K562 (cell line): ENCODE results near the gene NR1H2. TPM values are rescaled to one million over a fixed set of nuclear protein-coding genes. Genes with fewer than 3 reads are reported as not detected.

Source experiments
- ARID1B ChIP-seq: fragments of 450-650 bp; IDR thresholded peaks from 2 replicates; pipeline ENCODE4 v1.6.1; 2016; ENCODE audit warnings: antibody characterized with exemption, mild to moderate bottlenecking, inconsistent platforms
- ARID4B ChIP-seq: sonication (generic); formaldehyde crosslinking; IDR thresholded peaks from 2 replicates; pipeline ENCODE4 v1.8.0; 2022; ENCODE audit warnings: mild to moderate bottlenecking, missing genetic modification reagents
- CAMTA2 ChIP-seq: fragments of 250-450 bp; sonication (Bioruptor Pico); conservative IDR thresholded peaks from 2 replicates; pipeline ENCODE4 v1.5.1; 2022
- CBX3 ChIP-seq, 2 experiments: IDR thresholded peaks; 1 replicate in 1 of 2; 2 replicates in 1 of 2; pipeline ENCODE4 v1.6.1; 2012; ENCODE audit warnings: inconsistent platforms in 2 of 2, low read length in 2 of 2, borderline replicate concordance in 1 of 2, control low read depth in 1 of 2
- POLR2G ChIP-seq: fragments of 200-400 bp; formaldehyde crosslinking; IDR thresholded peaks from 2 replicates; pipeline ENCODE4 v1.6.1; 2017; ENCODE audit warnings: low read depth, mild to moderate bottlenecking, antibody characterized with exemption, low read length, moderate library complexity
- POLR3A ChIP-seq: IDR thresholded peaks from 2 replicates; pipeline ENCODE4 v1.6.1; 2011; ENCODE audit warnings: borderline replicate concordance, mild to moderate bottlenecking, moderate library complexity; ENCODE audit not compliant: insufficient read length, insufficient read depth; ENCODE audit errors: extremely low read depth
- SIRT6 ChIP-seq: IDR thresholded peaks from one replicate; pipeline ENCODE4 v1.6.1; 2012; ENCODE audit warnings: low read depth, mild to moderate bottlenecking, control low read depth, inconsistent platforms, low read length, moderate library complexity
- SMARCA5 ChIP-seq: fragments of 450-650 bp; IDR thresholded peaks from 2 replicates; pipeline ENCODE4 v1.6.1; 2016
- SMARCC2 ChIP-seq: fragments of 450-650 bp; IDR thresholded peaks from 2 replicates; pipeline ENCODE4 v1.6.1; 2017; ENCODE audit warnings: antibody characterized with exemption, moderate library complexity, mild to moderate bottlenecking, low read depth
- SRSF3 ChIP-seq: fragments of 200-400 bp; formaldehyde crosslinking; IDR thresholded peaks from 2 replicates; pipeline ENCODE4 v1.6.1; 2016; ENCODE audit warnings: mild to moderate bottlenecking, low read length, moderate library complexity; ENCODE audit not compliant: insufficient read depth
- TBP ChIP-seq: optimal IDR thresholded peaks from 2 replicates; pipeline ENCODE3; 2011; ENCODE audit warnings: low read depth, low read length, improper control_type of control experiment
- TEAD4 ChIP-seq, 2 experiments: sonication (generic) in 1 of 2; formaldehyde crosslinking in 1 of 2; IDR thresholded peaks; 2 replicates each; pipeline versions ENCODE4 v1.6.1 to v1.8.0; 2012 to 2022; ENCODE audit warnings: borderline replicate concordance in 1 of 2, inconsistent platforms in 1 of 2, low read length in 1 of 2, mild to moderate bottlenecking in 1 of 2, missing genetic modification reagents in 1 of 2
- TGIF2 ChIP-seq: sonication (generic); formaldehyde crosslinking; IDR thresholded peaks from 2 replicates; pipeline ENCODE4 v1.8.1; 2022; ENCODE audit warnings: mild to moderate bottlenecking, missing genetic modification reagents, moderate library complexity
- THRB ChIP-seq: fragments of 450-650 bp; formaldehyde crosslinking; conservative IDR thresholded peaks from 2 replicates; pipeline ENCODE4 v1.4.0; 2022; ENCODE audit warnings: mild to moderate bottlenecking, missing genetic modification characterization
- polyA plus RNA-seq, 8 experiments: library from polyadenylated mRNA; depleted of rRNA in 4 of 8; stranded (reverse) in 5 of 8; unstranded in 3 of 8; fragments of >200 nt; fragmentation: Nextera tagmentation in 2 of 8; fragmentation: Illumina TruSeq in 1 of 8; extraction: Ambion mirVana in 2 of 8; extraction: Trizol in 1 of 8; gene quantifications; 2 replicates each; pipeline versions ENCODE4 v1.2.1 to v1.2.3, GENCODE V29; 2011 to 2014; ENCODE audit warnings: inconsistent platforms in 1 of 8, missing spikeins in 1 of 8
- total RNA-seq, 7 experiments: library from RNA; depleted of rRNA in 6 of 7; stranded (reverse); fragments of >200 nt in 6 of 7; fragmentation: Illumina TruSeq in 2 of 7; extraction: Trizol in 2 of 7; gene quantifications; 2 replicates each; pipeline versions ENCODE4 v1.2.1 to v1.2.3, GENCODE V29; 2011 to 2021; ENCODE audit warnings: low replicate concordance in 1 of 7
- TF ChIP-seq, protein P1 (sequence below): sonication (generic); formaldehyde crosslinking; IDR thresholded peaks from 2 replicates; pipeline ENCODE4 v1.8.0; 2022; ENCODE audit warnings: mild to moderate bottlenecking, missing genetic modification reagents
- TF ChIP-seq, protein P2 (sequence below): fragments of 450-650 bp; IDR thresholded peaks from 2 replicates; pipeline ENCODE4 v1.6.1; 2014; ENCODE audit warnings: low read depth, mild to moderate bottlenecking, moderate library complexity, borderline replicate concordance
- TF ChIP-seq, protein P3 (sequence below): sonication (generic); formaldehyde crosslinking; IDR thresholded peaks from 2 replicates; pipeline ENCODE4 v1.8.1; 2022; ENCODE audit warnings: missing genetic modification reagents

NR1H2 gene
- total and polyA plus RNA-seq, 9 of the 15 experiments (the other 6 are each of a cell fraction or from before 2014, with no cell fraction given) = 0.11 to 73.8 (median 24.0) TPM

GRCh38 chr19:50329146-50329925 is 46.9 kb upstream of the NR1H2 start, which contains the start of gene KCNC3 (continued):
- TF ChIP-seq ARID1B = peak; percentile 40; the same call in 1 of the 2 replicates
- TF ChIP-seq TGIF2 = no peak
- no peak for TF ChIP-seq CBX3 (IDR thresholded peaks at IDR 0.05; ENCODE audit: borderline replicate concordance in 1 of 2, low read length in 2 of 2)
- no peak for TF ChIP-seq POLR3A
- TF ChIP-seq, protein P1, sequence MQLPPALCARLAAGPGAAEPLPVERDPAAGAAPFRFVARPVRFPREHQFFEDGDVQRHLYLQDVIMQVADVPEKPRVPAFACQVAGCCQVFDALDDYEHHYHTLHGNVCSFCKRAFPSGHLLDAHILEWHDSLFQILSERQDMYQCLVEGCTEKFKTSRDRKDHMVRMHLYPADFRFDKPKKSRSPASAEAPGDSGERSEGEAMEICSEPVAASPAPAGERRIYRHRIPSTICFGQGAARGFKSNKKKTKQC (CRISPR knock-in tag) = peak; percentile 69
- TF ChIP-seq ARID4B (CRISPR knock-in tag) = peak; percentile 39; the same call in 1 of the 2 replicates
- TF ChIP-seq, protein P2, sequence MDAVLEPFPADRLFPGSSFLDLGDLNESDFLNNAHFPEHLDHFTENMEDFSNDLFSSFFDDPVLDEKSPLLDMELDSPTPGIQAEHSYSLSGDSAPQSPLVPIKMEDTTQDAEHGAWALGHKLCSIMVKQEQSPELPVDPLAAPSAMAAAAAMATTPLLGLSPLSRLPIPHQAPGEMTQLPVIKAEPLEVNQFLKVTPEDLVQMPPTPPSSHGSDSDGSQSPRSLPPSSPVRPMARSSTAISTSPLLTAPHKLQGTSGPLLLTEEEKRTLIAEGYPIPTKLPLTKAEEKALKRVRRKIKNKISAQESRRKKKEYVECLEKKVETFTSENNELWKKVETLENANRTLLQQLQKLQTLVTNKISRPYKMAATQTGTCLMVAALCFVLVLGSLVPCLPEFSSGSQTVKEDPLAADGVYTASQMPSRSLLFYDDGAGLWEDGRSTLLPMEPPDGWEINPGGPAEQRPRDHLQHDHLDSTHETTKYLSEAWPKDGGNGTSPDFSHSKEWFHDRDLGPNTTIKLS = 0 out of 2 replicates have a peak, but pooled peaks have one; percentile 38
- TF ChIP-seq, protein P3, sequence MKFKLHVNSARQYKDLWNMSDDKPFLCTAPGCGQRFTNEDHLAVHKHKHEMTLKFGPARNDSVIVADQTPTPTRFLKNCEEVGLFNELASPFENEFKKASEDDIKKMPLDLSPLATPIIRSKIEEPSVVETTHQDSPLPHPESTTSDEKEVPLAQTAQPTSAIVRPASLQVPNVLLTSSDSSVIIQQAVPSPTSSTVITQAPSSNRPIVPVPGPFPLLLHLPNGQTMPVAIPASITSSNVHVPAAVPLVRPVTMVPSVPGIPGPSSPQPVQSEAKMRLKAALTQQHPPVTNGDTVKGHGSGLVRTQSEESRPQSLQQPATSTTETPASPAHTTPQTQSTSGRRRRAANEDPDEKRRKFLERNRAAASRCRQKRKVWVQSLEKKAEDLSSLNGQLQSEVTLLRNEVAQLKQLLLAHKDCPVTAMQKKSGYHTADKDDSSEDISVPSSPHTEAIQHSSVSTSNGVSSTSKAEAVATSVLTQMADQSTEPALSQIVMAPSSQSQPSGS (CRISPR knock-in tag) = no peak
- TF ChIP-seq SRSF3 = no peak
- peak; percentile 82; the same call in 1 of the 2 replicates for TF ChIP-seq THRB (CRISPR knock-in tag)
- no peak for TF ChIP-seq SIRT6
- no peak for TF ChIP-seq SMARCC2
- TF ChIP-seq SMARCA5 = peak; percentile 36; the same call in 1 of the 2 replicates
- peak; percentile 71; the same call in 1 of the 2 replicates for TF ChIP-seq CAMTA2 (CRISPR knock-in tag)
- peak; percentile 65 for TF ChIP-seq POLR2G
- TF ChIP-seq TBP = peak; percentile 96
- peak; percentile 48; the same call in 1 of the 2 replicates for TF ChIP-seq TEAD4 (IDR thresholded peaks at IDR 0.05; ENCODE audit: low read length)
- TF ChIP-seq TEAD4 (CRISPR knock-in tag; IDR thresholded peaks at IDR 0.05; ENCODE audit: borderline replicate concordance) = no peak
